Hair follicle dermal papilla cell (primary cell): Measurements from ENCODE around the gene KRTAP2-3. TPM values are rescaled to one million over a fixed set of nuclear protein-coding genes. Genes with fewer than 3 reads are reported as not detected.

ENCODE experiments used
- total RNA-seq: library from RNA; depleted of rRNA; stranded (reverse); fragments of >200 nt; gene quantifications from 2 replicates; pipeline ENCODE4 v1.2.3, GENCODE V29; 2012

The KRTAP2-3 gene
- total RNA-seq = not detected in 2 replicates

GRCh38 chr17:41060052-41060604 is at the start of gene KRTAP2-3:
Gene KRTAP2-3, minus strand, starts transcription at chr17:41060114. Its CDS starts 64 bp downstream, at chr17:41060050.

GRCh38 chr17:41105347-41105746 is 45.4 kb upstream of the KRTAP2-3 start, which contains the start of gene KRTAP4-9:
Gene KRTAP4-9, plus strand, starts transcription at chr17:41105389. Its CDS starts 0 bp downstream, at chr17:41105389.

GRCh38 chr17:41101586-41102259 is 41.8 kb upstream of the KRTAP2-3 start, which contains the start of gene KRTAP4-16:
Gene KRTAP4-16, minus strand, starts transcription at chr17:41102209. Its CDS starts 0 bp downstream, at chr17:41102209.

GRCh38 chr17:41098042-41098441 is 38.1 kb upstream of the KRTAP2-3 start, which contains the start of gene KRTAP4-8:
Gene KRTAP4-8, minus strand, starts transcription at chr17:41098142. Its CDS starts 58 bp downstream, at chr17:41098084.

GRCh38 chr17:41084100-41084856 is 24.4 kb upstream of the KRTAP2-3 start, which contains the start of gene KRTAP4-7:
Gene KRTAP4-7, plus strand, starts transcription at chr17:41084150. Its CDS starts 57 bp downstream, at chr17:41084207.

GRCh38 chr17:41065829-41066624 is 6.1 kb upstream of the KRTAP2-3 start, which contains the start of gene KRTAP2-4:
Gene KRTAP2-4, minus strand, starts transcription at chr17:41065879. Its CDS starts 34 bp downstream, at chr17:41065845.

GRCh38 chr17:41055130-41055529 is 4.8 kb downstream of the KRTAP2-3 start, which contains the start of gene KRTAP2-2:
Gene KRTAP2-2, minus strand, starts transcription at chr17:41055230. Its CDS starts 19 bp downstream, at chr17:41055211.

GRCh38 chr17:41046735-41047465 is 13.0 kb downstream of the KRTAP2-3 start, which contains the start of gene KRTAP2-1:
Gene KRTAP2-1, minus strand, starts transcription at chr17:41047316. Its CDS starts 49 bp downstream, at chr17:41047267.

GRCh38 chr17:41040783-41041571 is 18.9 kb downstream of the KRTAP2-3 start, which contains the start of gene KRTAP1-1:
Gene KRTAP1-1, minus strand, starts transcription at chr17:41041450. Its CDS starts 53 bp downstream, at chr17:41041397.

GRCh38 chr17:41034346-41034935 is 25.5 kb downstream of the KRTAP2-3 start, which contains the start of gene KRTAP1-3:
Gene KRTAP1-3, minus strand, starts transcription at chr17:41034874. Its CDS starts 53 bp downstream, at chr17:41034821.

GRCh38 chr17:41029633-41030245 is 30.2 kb downstream of the KRTAP2-3 start, which contains the start of gene KRTAP1-4:
Gene KRTAP1-4, minus strand, starts transcription at chr17:41030195. Its CDS starts 117 bp downstream, at chr17:41030078.

GRCh38 chr17:41026715-41027471 is 33.0 kb downstream of the KRTAP2-3 start, which contains the start of gene KRTAP1-5:
Gene KRTAP1-5, minus strand, starts transcription at chr17:41027208. Its CDS starts 53 bp downstream, at chr17:41027155.

Other genes with a start within 250 kb of the KRTAP2-3 start
- 2.1 and 3.4 TPM in 2 replicates for gene KRT10, start 237.5 kb downstream of the KRTAP2-3 start, total RNA-seq
- gene KRT12, start 192.9 kb downstream of the KRTAP2-3 start, total RNA-seq = not detected in 2 replicates
- not detected in 2 replicates for gene KRT20, start 174.9 kb downstream of the KRTAP2-3 start, total RNA-seq
- 0.16 and 0.85 TPM in 2 replicates for gene KRT23, start 122.5 kb downstream of the KRTAP2-3 start, total RNA-seq
- not detected in 2 replicates for gene KRT39, start 93.2 kb downstream of the KRTAP2-3 start, total RNA-seq
- gene KRT40, start 75.8 kb downstream of the KRTAP2-3 start, total RNA-seq = not detected in 2 replicates
- gene KRTAP3-3, start 66.0 kb downstream of the KRTAP2-3 start, total RNA-seq = not detected in 2 replicates
- gene KRTAP3-2, start 60.2 kb downstream of the KRTAP2-3 start, total RNA-seq = not detected in 2 replicates
- gene KRTAP3-1, start 51.0 kb downstream of the KRTAP2-3 start, total RNA-seq = not detected in 2 replicates
- 1.5 and 6.0 TPM in 2 replicates for gene KRTAP1-5, start 32.9 kb downstream of the KRTAP2-3 start, total RNA-seq
- not detected in 2 replicates for gene KRTAP1-4, start 29.9 kb downstream of the KRTAP2-3 start, total RNA-seq
- gene KRTAP1-3, start 25.2 kb downstream of the KRTAP2-3 start, total RNA-seq = not detected in 2 replicates
- not detected in 2 replicates for gene KRTAP1-1, start 18.7 kb downstream of the KRTAP2-3 start, total RNA-seq
- gene KRTAP2-1, start 12.8 kb downstream of the KRTAP2-3 start, total RNA-seq = not detected in 2 replicates
- not detected in 2 replicates for gene KRTAP2-2, start 4.9 kb downstream of the KRTAP2-3 start, total RNA-seq
- gene KRTAP2-4, start 5.8 kb upstream of the KRTAP2-3 start, total RNA-seq = not detected in 2 replicates
- gene KRTAP4-7, start 24.0 kb upstream of the KRTAP2-3 start, total RNA-seq = not detected in 2 replicates
- gene KRTAP4-8, start 38.0 kb upstream of the KRTAP2-3 start, total RNA-seq = not detected in 2 replicates
- gene KRTAP4-16, start 42.1 kb upstream of the KRTAP2-3 start, total RNA-seq = not detected in 2 replicates
- gene KRTAP4-9, start 45.3 kb upstream of the KRTAP2-3 start, total RNA-seq = not detected in 2 replicates
- gene KRTAP4-11, start 58.3 kb upstream of the KRTAP2-3 start, total RNA-seq = not detected in 2 replicates
- gene KRTAP4-12, start 64.1 kb upstream of the KRTAP2-3 start, total RNA-seq = not detected in 2 replicates
- gene KRTAP4-6, start 80.4 kb upstream of the KRTAP2-3 start, total RNA-seq = not detected in 2 replicates
- gene KRTAP4-5, start 89.7 kb upstream of the KRTAP2-3 start, total RNA-seq = not detected in 2 replicates
- gene KRTAP4-4, start 100.6 kb upstream of the KRTAP2-3 start, total RNA-seq = not detected in 2 replicates
- gene KRTAP4-3, start 108.1 kb upstream of the KRTAP2-3 start, total RNA-seq = not detected in 2 replicates
- not detected in 2 replicates for gene KRTAP4-2, start 118.1 kb upstream of the KRTAP2-3 start, total RNA-seq
- gene KRTAP4-1, start 124.8 kb upstream of the KRTAP2-3 start, total RNA-seq = not detected in 2 replicates
- not detected in 2 replicates for gene KRTAP9-1, start 129.8 kb upstream of the KRTAP2-3 start, total RNA-seq
- gene KRTAP9-2, start 166.5 kb upstream of the KRTAP2-3 start, total RNA-seq = not detected in 2 replicates
- gene KRTAP9-3, start 172.3 kb upstream of the KRTAP2-3 start, total RNA-seq = not detected in 2 replicates
- not detected in 2 replicates for gene KRTAP9-8, start 177.9 kb upstream of the KRTAP2-3 start, total RNA-seq
- gene KRTAP9-4, start 189.6 kb upstream of the KRTAP2-3 start, total RNA-seq = not detected in 2 replicates
- not detected in 2 replicates for gene KRTAP9-9, start 195.3 kb upstream of the KRTAP2-3 start, total RNA-seq
- not detected in 2 replicates for gene KRTAP9-6, start 205.3 kb upstream of the KRTAP2-3 start, total RNA-seq
- not detected in 2 replicates for gene KRTAP9-7, start 215.6 kb upstream of the KRTAP2-3 start, total RNA-seq
- gene KRTAP29-1, start 242.7 kb upstream of the KRTAP2-3 start, total RNA-seq = not detected in 2 replicates
- gene KRTAP16-1, start 249.2 kb upstream of the KRTAP2-3 start, total RNA-seq = not detected in 2 replicates